ENCODE measurements around the gene MON1A.
"Not testable (repeated sequence)": the region's sequence is repeated elsewhere in the genome, so short reads cannot be mapped to it uniquely, and the experiment has no call there.

MON1A gene

DNA sequence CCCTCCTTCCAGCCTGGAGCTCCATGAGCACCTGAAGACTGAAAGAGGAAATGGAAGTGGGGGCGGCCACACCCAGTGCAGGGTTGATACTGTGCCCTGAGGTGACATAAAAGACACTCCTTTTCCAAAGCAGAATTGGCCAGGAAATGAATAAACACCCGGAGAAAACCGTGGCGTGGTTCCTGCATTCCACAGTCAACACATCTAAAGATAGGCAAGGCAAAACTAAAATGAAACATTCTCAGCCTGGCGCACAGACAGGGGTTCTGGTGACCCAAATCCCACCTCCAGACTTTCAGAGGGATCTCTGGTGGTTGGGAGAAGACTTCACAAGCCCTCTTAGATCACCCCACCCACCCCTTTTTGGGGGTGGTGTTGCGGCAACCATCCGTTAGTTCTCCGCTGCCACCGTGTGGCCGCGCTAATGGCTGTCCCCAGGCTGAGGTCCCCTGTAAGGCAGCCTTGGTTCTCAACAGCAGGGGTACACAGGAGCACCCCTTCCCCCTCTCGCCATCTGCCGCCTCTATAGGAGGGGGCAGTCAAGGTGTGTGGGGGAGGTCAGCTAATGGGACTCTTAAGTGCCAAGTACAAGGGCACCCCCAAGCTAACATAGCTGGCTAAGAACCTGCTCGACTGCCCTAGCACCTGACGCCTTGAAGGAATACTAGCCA lies 23.4 kb downstream of the MON1A start:
- no peak for DNase-seq (ENCODE audit: low read depth)
- no peak overlapping the region for H3K4me3 ChIP-seq (ENCODE audit: low read length)
- TF ChIP-seq, protein P1, sequence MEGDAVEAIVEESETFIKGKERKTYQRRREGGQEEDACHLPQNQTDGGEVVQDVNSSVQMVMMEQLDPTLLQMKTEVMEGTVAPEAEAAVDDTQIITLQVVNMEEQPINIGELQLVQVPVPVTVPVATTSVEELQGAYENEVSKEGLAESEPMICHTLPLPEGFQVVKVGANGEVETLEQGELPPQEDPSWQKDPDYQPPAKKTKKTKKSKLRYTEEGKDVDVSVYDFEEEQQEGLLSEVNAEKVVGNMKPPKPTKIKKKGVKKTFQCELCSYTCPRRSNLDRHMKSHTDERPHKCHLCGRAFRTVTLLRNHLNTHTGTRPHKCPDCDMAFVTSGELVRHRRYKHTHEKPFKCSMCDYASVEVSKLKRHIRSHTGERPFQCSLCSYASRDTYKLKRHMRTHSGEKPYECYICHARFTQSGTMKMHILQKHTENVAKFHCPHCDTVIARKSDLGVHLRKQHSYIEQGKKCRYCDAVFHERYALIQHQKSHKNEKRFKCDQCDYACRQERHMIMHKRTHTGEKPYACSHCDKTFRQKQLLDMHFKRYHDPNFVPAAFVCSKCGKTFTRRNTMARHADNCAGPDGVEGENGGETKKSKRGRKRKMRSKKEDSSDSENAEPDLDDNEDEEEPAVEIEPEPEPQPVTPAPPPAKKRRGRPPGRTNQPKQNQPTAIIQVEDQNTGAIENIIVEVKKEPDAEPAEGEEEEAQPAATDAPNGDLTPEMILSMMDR (conservative IDR thresholded peaks at IDR 0.05; ENCODE audit: low read depth, low read length) = peak; percentile 79

DNA sequence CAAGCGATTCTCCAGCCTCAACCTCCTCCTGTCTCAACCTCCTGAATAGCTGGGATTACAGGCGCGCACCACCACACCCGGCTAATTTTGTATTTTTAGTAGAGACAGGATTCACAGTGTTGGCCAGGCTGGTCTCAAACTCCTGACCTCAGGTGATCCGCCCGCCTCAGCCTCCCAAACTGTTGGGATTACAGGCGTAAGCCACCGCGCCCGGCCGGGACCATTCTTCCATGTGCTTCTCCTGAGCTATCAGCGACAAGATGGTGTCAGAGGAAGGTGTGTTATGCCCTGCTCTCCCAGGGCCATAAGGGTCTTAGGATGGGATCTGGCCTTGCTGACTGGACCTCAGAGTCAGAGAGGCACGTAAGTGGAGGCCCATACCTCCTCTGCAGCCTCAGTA lies 25.2 kb downstream of the MON1A start:
- H3K4me3 ChIP-seq (ENCODE audit: low read length); DNase-seq (ENCODE audit: low read depth): not testable (repeated sequence)

DNA sequence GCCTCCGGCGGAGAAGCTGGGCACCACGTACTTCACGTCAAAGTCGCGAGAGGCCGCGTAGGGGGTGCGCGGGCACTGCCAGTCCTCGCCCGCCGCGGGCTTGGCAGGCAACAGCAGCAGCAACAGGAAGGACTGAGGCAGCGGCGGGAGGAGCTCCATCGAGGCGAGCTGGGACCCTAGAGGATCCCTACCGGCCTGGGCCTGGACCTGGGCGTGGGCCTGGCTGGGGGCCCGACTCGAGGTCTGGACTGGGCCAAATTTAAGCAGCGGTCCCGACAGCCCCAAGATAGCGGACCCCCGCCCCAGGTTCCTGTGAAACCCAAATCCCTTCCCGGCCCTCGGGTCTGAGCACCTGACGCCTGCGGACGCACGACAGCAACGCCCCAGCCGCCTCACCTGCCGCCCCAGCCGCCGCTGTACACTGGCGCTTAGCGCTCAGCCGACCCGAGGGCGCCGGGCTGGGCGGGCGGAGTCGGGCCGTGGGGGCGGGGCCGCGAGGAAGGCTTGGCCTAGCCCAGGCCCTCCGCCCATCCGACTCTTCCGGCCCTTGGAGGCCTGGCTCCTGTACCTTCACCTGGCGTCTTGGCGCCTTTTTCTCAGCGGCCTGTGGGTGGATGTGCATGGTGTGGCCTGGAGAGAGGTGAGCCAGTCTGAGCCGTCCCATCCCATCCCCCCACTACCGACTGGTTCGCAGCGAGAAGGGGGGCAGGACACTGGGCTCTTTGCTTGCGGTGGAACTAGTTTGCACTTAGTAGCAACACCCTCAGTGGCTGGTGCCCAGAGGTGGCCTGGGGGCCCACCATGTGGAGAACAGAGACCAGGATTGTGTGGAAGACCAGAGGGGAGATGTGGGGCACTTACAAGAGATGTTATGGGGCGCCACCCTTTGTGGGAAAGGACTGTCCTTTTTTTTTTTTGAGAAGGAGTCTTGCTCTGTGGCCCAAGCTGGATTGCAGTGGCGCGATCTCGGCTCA lies 25.9 kb downstream of the MON1A start, which contains the start of gene MST1R:
TSS of gene MST1R (minus strand) at position 423 of the 974 bp plus-strand sequence. CDS start at position 159, 264 bp downstream.
- TF ChIP-seq, protein P1 (conservative IDR thresholded peaks at IDR 0.05; ENCODE audit: low read depth, low read length) = no peak
- peak within 1 kb of the TSS; percentile 25 for H3K4me3 ChIP-seq (ENCODE audit: low read length)
- no peak for DNase-seq (ENCODE audit: low read depth)

DNA sequence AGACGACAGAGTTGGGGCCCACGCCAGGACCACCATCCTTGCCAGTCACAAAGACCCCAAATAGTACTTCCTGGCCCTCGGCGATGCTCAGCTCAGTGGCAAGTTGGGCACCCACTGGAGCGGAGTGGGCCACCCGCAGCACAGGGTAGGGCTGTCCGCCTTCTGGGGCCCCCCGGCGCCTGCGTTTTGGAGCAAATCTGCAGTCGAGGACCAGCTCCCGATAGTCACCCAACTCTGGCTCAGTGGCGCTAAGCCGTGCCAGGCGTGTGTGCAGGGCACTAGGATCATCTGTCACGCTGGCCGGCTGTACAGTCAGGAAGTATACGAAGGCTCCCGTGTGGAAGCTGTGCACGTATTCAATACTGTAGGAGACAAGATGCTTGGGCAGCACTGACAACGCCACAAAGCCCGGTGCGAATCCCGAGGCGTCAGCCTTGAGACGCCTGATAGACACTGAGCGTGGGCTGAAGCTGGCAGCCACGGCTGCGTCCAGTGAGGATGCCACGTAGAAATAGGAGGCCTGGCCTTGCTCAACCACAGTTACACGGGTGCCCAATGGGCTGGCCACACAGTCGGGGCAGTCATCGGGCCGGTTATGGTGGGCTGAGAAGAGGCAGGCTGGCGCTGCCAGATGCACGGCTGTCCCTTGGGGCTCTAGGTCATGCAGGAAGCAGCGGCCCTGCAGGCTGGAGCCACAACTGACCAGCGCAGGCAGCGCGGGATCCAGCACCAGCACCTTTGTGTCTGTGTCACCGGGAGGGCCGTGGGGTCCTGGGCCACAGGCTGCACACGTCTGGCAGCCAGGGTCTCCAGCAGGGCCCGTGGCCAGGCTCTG lies 26.9 kb downstream of the MON1A start:
- TF ChIP-seq, protein P1 (conservative IDR thresholded peaks at IDR 0.05; ENCODE audit: low read depth, low read length) = no peak
- DNase-seq (ENCODE audit: low read depth) = no peak
- no peak overlapping the region for H3K4me3 ChIP-seq (ENCODE audit: low read length)

DNA sequence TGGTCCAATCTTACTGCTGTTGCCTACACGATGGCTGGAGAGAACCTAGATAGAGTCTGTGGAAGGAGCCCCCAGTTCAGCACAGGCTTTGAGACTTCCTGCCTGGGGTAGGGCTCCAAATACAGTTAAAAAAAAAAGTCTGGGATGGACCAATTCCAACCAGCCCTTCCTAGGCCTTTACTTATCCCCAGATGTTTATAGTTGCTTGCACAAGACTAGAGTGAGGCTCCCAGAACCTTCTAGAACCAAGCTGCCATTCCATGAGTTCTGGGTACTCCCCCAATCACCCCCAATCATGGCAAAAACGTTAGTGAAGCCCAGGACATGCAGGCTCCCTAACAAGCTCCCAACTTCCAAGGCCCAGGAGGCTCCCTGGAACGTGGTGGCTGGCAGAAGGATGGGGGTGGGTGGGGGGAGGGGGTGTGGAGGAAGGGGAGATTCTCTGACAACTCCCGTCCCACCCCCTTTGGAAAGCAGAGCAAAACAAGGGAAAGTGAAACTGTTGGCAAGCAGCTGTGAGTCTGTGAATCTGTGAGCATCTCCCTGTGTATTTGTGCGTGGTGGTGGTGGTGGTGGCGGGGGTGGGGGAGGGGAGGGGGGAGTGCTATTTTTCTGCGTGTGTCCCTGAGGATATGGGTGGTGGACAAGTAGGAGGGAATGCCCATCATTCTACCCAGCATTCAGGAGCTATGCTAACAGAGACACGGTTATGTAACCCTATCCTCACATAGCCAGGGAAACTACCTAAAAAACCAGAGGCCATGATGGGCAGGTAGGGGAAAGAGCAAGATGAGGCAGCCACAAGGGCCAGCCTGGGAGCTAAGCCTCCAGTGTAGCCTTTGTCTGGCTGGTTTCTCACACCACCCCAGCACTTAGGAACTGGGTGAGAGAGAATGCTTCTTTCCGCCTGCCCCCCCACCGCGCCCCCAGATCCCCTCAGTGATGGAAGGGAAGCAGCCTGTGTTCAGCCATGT lies 28.0 kb downstream of the MON1A start:
- H3K4me3 ChIP-seq (ENCODE audit: low read length) = peak overlapping the region; percentile 4
- DNase-seq (ENCODE audit: low read depth) = no peak
- TF ChIP-seq, protein P1 (conservative IDR thresholded peaks at IDR 0.05; ENCODE audit: low read depth, low read length) = no peak

DNA sequence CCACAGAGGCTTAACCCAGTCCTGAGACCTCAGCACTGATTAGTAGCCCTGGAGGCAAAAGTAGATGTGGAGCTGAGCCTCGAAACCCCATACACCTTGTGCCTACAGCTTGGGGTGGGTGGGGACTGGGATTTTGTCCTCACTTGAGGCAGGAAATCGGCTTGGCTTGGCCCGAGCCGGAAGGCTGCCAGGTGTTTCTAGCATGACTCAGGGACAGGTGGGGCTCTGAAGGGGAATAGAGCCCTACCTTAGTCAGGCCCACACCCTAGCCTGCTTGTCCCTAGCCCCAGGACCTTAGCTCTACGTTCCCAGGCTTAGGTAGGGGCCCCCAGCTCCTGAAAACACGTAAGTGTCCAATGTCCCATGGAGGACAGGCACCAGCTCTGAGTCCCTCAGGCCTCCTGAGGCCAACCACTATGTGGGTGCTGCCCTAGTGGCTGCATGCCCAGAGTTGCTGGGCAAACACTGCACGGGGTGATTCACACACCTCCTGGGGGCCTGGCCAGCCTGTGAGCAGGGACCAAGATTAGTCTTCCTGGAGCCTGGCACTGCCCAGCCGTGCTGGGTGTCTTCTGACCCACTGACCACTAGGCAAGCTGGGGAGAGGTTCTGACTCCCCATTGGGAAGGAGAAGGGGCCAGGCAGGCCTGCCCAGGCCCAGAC lies 29.0 kb downstream of the MON1A start:
- TF ChIP-seq, protein P1 (conservative IDR thresholded peaks at IDR 0.05; ENCODE audit: low read depth, low read length) = no peak
- no peak overlapping the region for H3K4me3 ChIP-seq (ENCODE audit: low read length)

More for the DNA sequence above, 29.0 kb downstream of the MON1A start:
- DNase-seq (ENCODE audit: low read depth) = peak; percentile 90

Data from retinal pigment epithelial cell (primary cell).